ENCODE data around the gene GNAT2. TPM values are rescaled to one million over a fixed set of nuclear protein-coding genes. Genes with fewer than 3 reads are reported as not detected.

The GNAT2 gene
- total RNA-seq, 1 donor from 2014 or later = not detected

- Histone ChIP-seq H3K9me3 (ENCODE audit: insufficient read depth, low read depth, low read length) (no peaks in the 10 kb centered on the region), H3K36me3 (ENCODE audit: insufficient read depth, low read length) (peaks cover 33% of the 10 kb centered on the region), H3K27ac (ENCODE audit: low read depth, low read length) (no peak overlapping the region), H3K4me2 (ENCODE audit: low read length) (no peak overlapping the region), H3K27me3 (ENCODE audit: insufficient read depth, low read length) (no peaks in the 10 kb centered on the region), H3K4me1 (ENCODE audit: insufficient read depth, low read length) (peaks cover 12% of the 10 kb centered on the region), H3K79me2 (ENCODE audit: insufficient read depth, low read length) (peaks cover 3% of the 10 kb centered on the region), H4K20me1 (ENCODE audit: insufficient read depth, low read length) (peaks cover 8% of the 10 kb centered on the region), H3K9ac (ENCODE audit: low read length) (no peak overlapping the region), H3K4me3 (ENCODE audit: insufficient read depth, low read depth, low read length) (no peak overlapping the region), H2AFZ (ENCODE audit: low read depth, low read length) (no peak overlapping the region)
- Mint-ChIP-seq H3K9me3 (ENCODE audit: unreplicated experiment) (no peaks in the 10 kb centered on the region), H3K4me3 (ENCODE audit: unreplicated experiment) (no peak overlapping the region), H3K27ac (ENCODE audit: unreplicated experiment) (no peak overlapping the region), H3K27me3 (ENCODE audit: low read depth, unreplicated experiment) (no peaks in the 10 kb centered on the region), H3K4me1 (ENCODE audit: low read depth, unreplicated experiment) (peaks cover 16% of the 10 kb centered on the region), H3K36me3 (ENCODE audit: low read depth, unreplicated experiment) (peaks cover 14% of the 10 kb centered on the region)
- DNase-seq (ENCODE audit: low read depth) (no peak), FAIRE-seq (no peak)
- TF ChIP-seq CTCF (IDR thresholded peaks at IDR 0.05; ENCODE audit: insufficient read depth, low read depth, low read length) (no peak), EZH2 (IDR thresholded peaks at IDR 0.05; ENCODE audit: insufficient read depth, low read length) (no peak)
Measured at GRCh38 chr1:109592916-109593315, 26.5 kb downstream of the GNAT2 start.

- H3K4me1 Mint-ChIP-seq (ENCODE audit: low read depth, unreplicated experiment) = no peaks in the 10 kb centered on the region
- H3K27ac ChIP-seq (ENCODE audit: low read depth, low read length) = no peak overlapping the region
- H3K4me3 ChIP-seq (ENCODE audit: insufficient read depth, low read depth, low read length) = no peak overlapping the region
- H3K9me3 ChIP-seq (ENCODE audit: insufficient read depth, low read depth, low read length) = no peaks in the 10 kb centered on the region
- peaks cover 5% of the 10 kb centered on the region for H3K79me2 ChIP-seq (ENCODE audit: insufficient read depth, low read length)
- H3K36me3 ChIP-seq (ENCODE audit: insufficient read depth, low read length) = peaks cover 52% of the 10 kb centered on the region
- no peak overlapping the region for H3K4me2 ChIP-seq (ENCODE audit: low read length)
- no peaks in the 10 kb centered on the region for H3K4me1 ChIP-seq (ENCODE audit: insufficient read depth, low read length)
- no peak overlapping the region for H3K4me3 Mint-ChIP-seq (ENCODE audit: unreplicated experiment)
- no peak for FAIRE-seq
- no peaks in the 10 kb centered on the region for H3K27me3 Mint-ChIP-seq (ENCODE audit: low read depth, unreplicated experiment)
- TF ChIP-seq CTCF (IDR thresholded peaks at IDR 0.05; ENCODE audit: insufficient read depth, low read depth, low read length) (no peak), EZH2 (IDR thresholded peaks at IDR 0.05; ENCODE audit: insufficient read depth, low read length) (no peak)
- H3K36me3 Mint-ChIP-seq (ENCODE audit: low read depth, unreplicated experiment) = peaks cover 29% of the 10 kb centered on the region
- no peaks in the 10 kb centered on the region for H3K27me3 ChIP-seq (ENCODE audit: insufficient read depth, low read length)
- H3K27ac Mint-ChIP-seq (ENCODE audit: unreplicated experiment) = no peak overlapping the region
- H3K9ac ChIP-seq (ENCODE audit: low read length) = no peak overlapping the region
- H4K20me1 ChIP-seq (ENCODE audit: insufficient read depth, low read length) = peaks cover 13% of the 10 kb centered on the region
- H2AFZ ChIP-seq (ENCODE audit: low read depth, low read length) = no peak overlapping the region
- H3K9me3 Mint-ChIP-seq (ENCODE audit: unreplicated experiment) = no peaks in the 10 kb centered on the region
- no peak for DNase-seq (ENCODE audit: low read depth)
Measured at GRCh38 chr1:109589679-109590078, 29.7 kb downstream of the GNAT2 start.

GRCh38 chr1:109589177-109589576 lies 30.2 kb downstream of the GNAT2 start:
- H3K4me2 ChIP-seq (ENCODE audit: low read length) = no peak overlapping the region
- H3K4me3 ChIP-seq (ENCODE audit: insufficient read depth, low read depth, low read length) = no peak overlapping the region
- peaks cover 57% of the 10 kb centered on the region for H3K36me3 ChIP-seq (ENCODE audit: insufficient read depth, low read length)
- no peaks in the 10 kb centered on the region for H3K27me3 ChIP-seq (ENCODE audit: insufficient read depth, low read length)
- Mint-ChIP-seq H3K4me3 (ENCODE audit: unreplicated experiment) (no peak overlapping the region), H3K9me3 (ENCODE audit: unreplicated experiment) (no peaks in the 10 kb centered on the region), H3K27me3 (ENCODE audit: low read depth, unreplicated experiment) (no peaks in the 10 kb centered on the region), H3K27ac (ENCODE audit: unreplicated experiment) (no peak overlapping the region), H3K4me1 (ENCODE audit: low read depth, unreplicated experiment) (no peaks in the 10 kb centered on the region), H3K36me3 (ENCODE audit: low read depth, unreplicated experiment) (peaks cover 29% of the 10 kb centered on the region)
- H3K9me3 ChIP-seq (ENCODE audit: insufficient read depth, low read depth, low read length) = no peaks in the 10 kb centered on the region
- H3K9ac ChIP-seq (ENCODE audit: low read length) = no peak overlapping the region
- H3K79me2 ChIP-seq (ENCODE audit: insufficient read depth, low read length) = peaks cover 8% of the 10 kb centered on the region
- H3K27ac ChIP-seq (ENCODE audit: low read depth, low read length) = no peak overlapping the region
- no peaks in the 10 kb centered on the region for H3K4me1 ChIP-seq (ENCODE audit: insufficient read depth, low read length)
- FAIRE-seq (no peak), DNase-seq (ENCODE audit: low read depth) (no peak)
- no peak overlapping the region for H2AFZ ChIP-seq (ENCODE audit: low read depth, low read length)
- no peak for TF ChIP-seq EZH2 (IDR thresholded peaks at IDR 0.05; ENCODE audit: insufficient read depth, low read length)
- no peak for TF ChIP-seq CTCF (IDR thresholded peaks at IDR 0.05; ENCODE audit: insufficient read depth, low read depth, low read length)
- peaks cover 13% of the 10 kb centered on the region for H4K20me1 ChIP-seq (ENCODE audit: insufficient read depth, low read length)

Measured in astrocyte (in vitro differentiated cells and primary cell).